ENCODE measurements around the gene HCST.
"Not testable (repeated sequence)": the region's sequence is repeated elsewhere in the genome, so short reads cannot be mapped to it uniquely, and the experiment has no call there.

HCST gene

DNA sequence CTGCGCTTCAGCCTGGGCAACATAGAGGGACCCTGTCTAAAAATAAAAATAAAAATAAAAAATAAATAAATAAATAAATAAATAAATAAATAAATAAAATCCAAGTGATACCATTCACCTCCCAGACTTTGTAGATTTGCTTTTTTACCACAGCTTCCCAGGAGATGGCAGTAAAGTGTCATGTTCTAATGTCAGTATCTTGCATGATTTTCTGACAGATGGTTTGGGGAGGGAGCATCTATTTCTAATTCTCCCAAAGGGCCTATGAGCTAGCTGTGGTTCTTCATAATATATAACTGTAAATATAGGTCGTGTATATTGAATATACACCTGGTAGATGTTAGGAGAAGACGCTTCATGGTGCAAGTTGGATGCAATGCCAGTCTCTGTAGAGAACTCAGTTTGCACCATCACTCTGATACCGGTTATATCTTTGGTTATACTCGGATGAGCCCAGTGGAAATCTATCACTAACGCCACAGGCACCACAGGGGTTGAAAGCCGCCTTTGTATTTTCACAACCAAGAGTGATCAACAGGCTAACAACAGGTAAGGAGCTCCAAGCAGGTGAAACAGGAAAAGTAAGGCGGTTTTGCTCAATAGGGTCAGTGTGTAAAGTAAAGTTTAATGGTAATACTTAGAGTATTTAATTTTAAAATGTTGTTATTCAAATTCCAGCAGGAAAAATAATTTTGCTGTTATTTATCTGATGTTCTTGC, 20.1 kb upstream of the HCST start:
- DNase-seq = peak; percentile 53

DNA sequence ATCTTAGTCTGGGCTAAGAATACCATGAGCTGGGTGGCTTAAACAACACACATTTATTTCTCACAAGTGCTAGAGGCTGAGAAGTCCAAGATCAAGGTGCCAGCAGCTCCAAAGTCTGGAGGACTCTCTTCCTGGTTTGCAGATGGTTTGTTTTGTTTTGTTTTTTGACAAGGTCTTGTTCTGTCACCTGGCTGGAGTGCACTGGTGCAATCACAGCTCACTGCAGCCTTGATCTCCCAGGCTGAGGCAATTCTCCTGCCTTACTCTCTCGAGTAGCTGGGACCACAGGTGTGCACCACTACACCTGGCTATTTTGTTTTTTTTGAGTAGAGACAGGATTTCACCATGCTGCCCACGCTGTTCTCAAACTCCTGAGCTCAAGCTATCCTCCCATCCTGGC, 18.4 kb upstream of the HCST start:
- DNase-seq = no peak

- no peak for DNase-seq
Observed at GRCh38 chr19:35885225-35885738, 17.0 kb upstream of the HCST start.

DNA sequence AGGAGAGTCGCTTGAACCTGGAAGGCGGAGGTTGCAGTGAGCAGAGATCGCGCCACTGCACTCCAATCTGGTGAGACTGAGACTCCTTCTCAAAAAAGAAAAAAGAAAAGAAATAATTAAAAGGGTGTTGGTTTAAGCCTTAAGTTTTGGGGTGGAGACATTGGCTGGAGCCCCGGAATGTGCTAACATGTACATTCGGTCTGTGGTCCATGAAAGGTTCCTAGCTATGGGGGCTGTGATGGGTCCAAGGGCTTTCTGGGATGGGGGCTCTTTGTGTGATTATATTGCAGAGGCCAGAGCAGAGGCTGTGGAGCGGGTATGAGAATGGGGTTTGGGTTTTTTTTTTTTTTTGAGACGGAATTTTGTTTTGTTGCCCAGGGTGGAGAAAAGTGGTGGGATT, 16.4 kb upstream of the HCST start:
- no peak for DNase-seq

DNA sequence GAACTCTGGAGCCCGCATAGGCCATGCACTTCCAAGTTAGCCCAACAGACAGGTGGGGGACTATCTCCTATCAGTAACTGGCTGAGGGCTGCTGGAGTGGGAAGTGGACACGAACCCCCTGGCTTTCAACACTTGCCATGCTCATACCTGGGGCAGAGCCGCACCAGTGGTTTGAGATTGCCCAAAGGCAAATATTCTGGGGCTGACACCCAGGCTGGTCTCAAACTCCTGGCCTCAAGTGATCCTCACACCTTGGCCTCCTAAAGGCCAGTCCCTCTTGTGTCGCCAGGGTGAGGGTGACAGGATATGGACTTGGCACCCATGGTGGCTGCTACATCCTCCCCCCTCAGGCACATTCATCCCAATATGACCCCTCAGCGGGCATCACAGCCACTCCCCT, 15.1 kb upstream of the HCST start:
- DNase-seq = no peak

- no peak for DNase-seq
Observed at GRCh38 chr19:35888398-35888797, 13.9 kb upstream of the HCST start.

DNA sequence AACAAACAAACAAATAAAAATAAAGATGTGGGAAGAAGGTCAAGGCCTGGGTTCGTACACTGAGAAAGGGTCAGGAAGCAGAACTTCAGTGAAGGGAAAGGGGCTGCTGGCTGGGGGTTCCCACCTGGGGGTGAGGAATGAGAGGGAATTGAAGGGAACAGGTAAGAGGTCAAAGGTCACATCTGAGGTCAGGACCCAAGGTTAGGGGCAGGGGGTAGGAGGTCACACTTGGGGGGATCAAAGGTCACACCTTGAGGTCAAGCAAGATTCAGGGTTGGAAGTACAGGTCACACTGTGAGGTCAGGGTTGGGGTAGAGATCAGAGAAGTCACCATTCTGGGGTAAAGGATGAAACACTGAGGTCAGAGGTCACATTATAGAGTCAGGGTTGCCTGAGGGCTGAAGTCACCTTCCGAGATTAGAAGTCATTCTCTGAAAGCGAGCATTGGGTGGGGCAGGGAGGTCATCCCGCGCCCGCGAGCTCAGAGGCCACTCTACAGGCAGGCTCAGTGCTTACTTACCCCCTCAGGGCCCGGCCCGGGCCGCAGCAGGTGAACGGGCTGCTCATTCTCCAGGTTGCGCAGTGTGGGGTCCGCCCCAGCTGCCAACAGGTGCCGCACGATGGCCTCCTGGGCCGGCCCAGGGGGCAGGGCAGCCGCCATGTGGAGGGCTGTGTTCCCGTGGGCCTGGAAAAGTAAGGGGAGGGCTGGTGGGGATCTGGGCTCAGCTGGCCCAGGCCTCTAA, 12.8 kb upstream of the HCST start:
- DNase-seq = no peak

DNA sequence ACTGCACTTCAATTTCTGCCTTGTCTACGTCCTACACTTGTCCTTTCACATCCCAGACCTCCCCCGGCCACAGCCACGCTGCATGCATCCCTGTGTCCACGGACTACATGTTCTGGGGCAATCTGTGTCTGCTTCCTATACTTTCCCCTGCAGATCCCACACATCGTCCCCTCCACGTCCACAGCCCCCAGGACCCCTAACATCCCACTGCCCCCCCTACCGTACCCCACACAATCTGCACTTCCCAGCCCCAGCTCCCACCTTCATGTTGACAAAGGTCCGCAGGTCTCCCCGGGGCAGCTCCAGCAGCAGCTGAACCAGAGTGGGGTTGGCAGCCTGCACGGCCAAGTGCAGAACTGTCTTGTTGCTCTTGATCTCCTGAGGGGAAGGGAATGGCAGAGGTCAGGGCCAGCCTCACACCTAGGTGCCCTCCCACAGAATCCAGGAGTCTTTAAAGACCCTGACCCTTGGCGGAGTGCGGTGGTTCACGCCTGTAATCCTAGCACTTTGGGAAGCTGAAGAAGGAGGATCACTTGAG, 12.1 kb upstream of the HCST start:
- DNase-seq = no peak

DNA sequence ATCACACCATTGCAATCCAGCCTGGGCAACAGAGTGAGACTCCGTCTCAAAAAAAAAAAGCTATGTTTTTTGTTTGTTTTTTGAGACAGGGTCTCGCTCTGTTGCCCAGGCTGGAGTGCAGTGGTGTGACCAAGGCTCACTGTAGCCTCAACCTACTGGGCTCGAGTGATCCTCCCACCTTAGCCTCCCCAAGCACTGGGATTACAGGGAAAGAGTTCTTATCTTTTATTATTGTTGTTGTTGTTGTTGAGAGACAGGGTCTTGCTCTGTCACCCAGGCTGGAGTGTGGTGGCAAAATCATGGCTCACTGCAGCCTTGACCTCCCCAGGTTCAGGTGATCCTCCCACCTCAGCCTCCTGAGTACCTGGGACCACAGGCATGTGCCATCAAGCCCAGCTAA, 10.5 kb upstream of the HCST start:
- not testable (repeated sequence) for DNase-seq

- DNase-seq = no peak
Observed at GRCh38 chr19:35894342-35894741, 8.0 kb upstream of the HCST start.

DNA sequence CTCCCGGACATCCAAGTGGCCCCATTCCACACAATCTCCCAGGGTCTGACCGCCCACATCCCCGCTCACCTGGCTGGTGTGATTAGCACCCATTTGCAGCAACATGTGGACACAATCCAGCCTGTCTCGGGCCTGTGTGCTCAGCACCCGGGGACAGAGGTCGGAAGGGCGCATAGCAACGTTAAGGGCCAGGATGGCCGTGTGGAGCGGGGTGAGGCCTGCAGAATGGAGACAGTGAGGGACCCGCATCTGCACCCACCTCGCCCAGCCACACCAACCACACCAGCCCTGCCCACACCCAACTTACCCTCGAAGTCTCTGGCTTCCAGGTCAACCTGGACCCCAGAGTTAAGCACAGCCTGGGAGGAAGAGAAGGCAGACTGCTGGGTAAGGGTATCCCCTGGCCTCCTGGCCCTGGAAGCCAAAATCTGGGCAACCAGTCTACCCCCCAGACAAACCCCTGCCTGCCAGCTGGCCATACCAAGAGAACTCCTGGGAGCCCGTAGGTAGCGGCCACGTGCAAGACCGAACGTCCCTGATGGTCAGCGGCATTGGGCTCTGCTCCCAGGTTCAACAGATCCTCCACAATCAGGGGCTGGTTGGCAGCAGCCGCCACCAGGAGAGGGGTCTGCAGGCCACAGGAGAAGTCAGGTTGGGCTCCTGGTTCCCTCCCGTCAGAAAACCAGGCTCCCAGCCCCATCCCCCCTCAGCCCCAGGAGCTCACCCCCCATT, 6.3 kb upstream of the HCST start:
- no peak for DNase-seq

DNA sequence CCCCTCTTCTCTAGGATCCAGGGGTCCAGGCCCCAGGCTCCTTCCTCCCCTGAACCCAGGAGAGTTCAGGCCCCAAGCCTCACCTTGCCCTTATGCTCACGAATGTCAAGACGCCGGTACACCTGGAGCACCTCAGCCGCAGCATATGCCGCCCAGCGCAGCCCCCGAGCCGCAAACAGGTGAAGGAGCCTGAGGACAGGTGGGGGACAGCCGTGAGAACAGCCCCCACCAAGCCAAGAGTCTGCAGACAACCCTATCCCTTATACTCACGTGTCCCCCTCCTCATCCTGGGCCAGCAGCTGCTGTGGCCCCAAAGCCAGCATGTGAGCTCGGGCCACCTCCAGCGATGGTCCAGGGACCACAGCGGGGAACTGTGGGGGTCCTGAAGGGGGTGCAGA, 5.7 kb upstream of the HCST start:
- no peak for DNase-seq

GRCh38 chr19:35897706-35898451, 4.5 kb upstream of the HCST start:
- DNase-seq = no peak

- no peak for DNase-seq
Observed at GRCh38 chr19:35898499-35898809, 3.9 kb upstream of the HCST start.

- peak; percentile 88 for DNase-seq
Observed at GRCh38 chr19:35899547-35900214, 2.6 kb upstream of the HCST start.

GRCh38 chr19:35901055-35901644, 1.2 kb upstream of the HCST start:
- no peak for DNase-seq

GRCh38 chr19:35902870-35903475, 644 bp downstream of the HCST start:
- DNase-seq = no peak

DNA sequence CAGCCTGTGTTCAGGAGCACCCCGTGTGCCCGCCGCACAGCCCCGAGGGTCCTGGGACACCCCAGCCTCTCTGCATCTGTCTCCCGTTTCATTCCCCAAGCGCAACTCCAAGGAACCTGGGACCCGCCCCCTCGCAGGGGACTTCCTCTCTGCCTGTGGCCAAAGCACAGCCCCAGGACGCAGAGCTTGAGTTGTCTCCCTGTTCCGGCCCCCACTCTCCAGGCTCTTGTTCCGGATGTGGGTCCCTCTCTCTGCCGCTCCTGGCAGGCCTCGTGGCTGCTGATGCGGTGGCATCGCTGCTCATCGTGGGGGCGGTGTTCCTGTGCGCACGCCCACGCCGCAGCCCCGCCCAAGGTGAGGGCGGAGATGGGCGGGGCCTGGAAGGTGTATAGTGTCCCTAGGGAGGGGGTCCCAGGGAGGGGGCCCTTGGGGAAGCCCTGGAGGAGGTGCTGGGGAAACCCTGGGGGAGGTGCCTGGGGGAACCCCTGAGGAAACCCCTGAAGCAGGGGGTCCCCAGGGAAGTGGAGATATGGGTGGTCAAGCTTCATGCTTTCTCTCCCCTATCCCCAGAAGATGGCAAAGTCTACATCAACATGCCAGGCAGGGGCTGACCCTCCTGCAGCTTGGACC, 1.3 kb downstream of the HCST start:
- DNase-seq = no peak

DNA sequence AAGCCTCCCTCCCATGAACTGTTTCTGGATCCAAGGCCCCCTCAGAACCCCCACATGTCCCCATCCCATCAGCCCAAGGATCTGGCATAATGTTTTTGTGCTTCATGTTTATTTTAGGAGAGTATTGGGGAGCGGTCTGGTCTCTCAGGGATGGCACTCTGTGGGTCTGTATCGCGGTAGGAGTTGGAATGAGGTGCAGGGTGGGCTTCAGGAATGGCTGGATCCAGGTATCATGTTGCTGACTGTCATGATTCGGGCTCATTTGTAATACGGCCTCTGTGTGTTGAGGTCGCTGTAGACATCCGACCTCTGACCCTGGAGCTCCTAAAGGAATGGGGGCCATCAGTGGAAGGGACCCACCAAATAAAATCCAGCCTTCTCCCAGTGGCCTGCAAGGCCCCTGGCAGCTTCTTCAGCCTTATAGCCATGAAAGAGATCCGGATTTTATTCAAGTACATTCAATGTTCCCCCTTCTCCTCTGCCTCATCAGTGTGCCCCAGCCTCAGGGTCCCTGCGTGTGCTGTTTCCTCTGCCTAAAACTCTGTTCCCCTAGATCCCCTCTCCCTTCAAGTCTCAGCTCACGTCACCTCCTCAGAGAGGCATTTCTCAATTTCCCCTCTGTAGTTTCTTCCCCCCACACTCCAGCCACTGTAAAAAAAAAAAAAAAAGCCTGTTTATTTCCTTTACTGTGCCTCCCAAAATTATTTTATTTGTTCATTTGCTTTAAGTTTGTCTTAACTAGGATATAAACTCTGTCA, 2.2 kb downstream of the HCST start:
- DNase-seq = no peak

- DNase-seq = no peak
Observed at GRCh38 chr19:35905178-35905727, 2.9 kb downstream of the HCST start.
